HepG2 (cell line): ENCODE measurements around the gene C17orf58. TPM values are rescaled to one million over a fixed set of nuclear protein-coding genes. Genes with fewer than 3 reads are reported as not detected.
A peak's percentile ranks its signal among the peaks of the same experiment; 100 is the strongest.

Experiments
- ATM ChIP-seq: fragments of 450-650 bp; IDR thresholded peaks from 2 replicates; pipeline ENCODE4 v1.7.1; 2017; ENCODE audit warnings: mild to moderate bottlenecking, borderline replicate concordance
- CSRNP1 ChIP-seq: sonication (generic); formaldehyde crosslinking; IDR thresholded peaks from 2 replicates; pipeline ENCODE4 v1.8.1; 2023; ENCODE audit warnings: mild to moderate bottlenecking, missing genetic modification reagents
- MIER2 ChIP-seq: IDR thresholded peaks from 2 replicates; pipeline ENCODE4 v1.6.1; 2016; ENCODE audit warnings: missing biosample characterization, missing genetic modification reagents
- MYC ChIP-seq: sonication (generic); formaldehyde crosslinking; IDR thresholded peaks from 2 replicates; pipeline ENCODE4 v1.9.0; 2021; ENCODE audit warnings: missing genetic modification reagents, borderline replicate concordance
- NAIF1 ChIP-seq: sonication (generic); formaldehyde crosslinking; IDR thresholded peaks from 2 replicates; pipeline ENCODE4 v1.5.0; 2020; ENCODE audit warnings: mild to moderate bottlenecking, missing genetic modification reagents, borderline replicate concordance
- RAD51 ChIP-seq: fragments of 450-650 bp; IDR thresholded peaks from 2 replicates; pipeline ENCODE4 v1.6.1; 2016; ENCODE audit warnings: borderline replicate concordance
- TOE1 ChIP-seq: sonication (generic); formaldehyde crosslinking; IDR thresholded peaks from 2 replicates; pipeline ENCODE4 v1.4.0; 2020; ENCODE audit warnings: mild to moderate bottlenecking, missing genetic modification reagents
- U2AF1 ChIP-seq: fragments of 200-400 bp; formaldehyde crosslinking; optimal IDR thresholded peaks from 2 replicates; pipeline ENCODE3; 2017; ENCODE audit warnings: mild to moderate bottlenecking, low read depth, low read length
- ZBTB4 ChIP-seq: sonication (generic); formaldehyde crosslinking; IDR thresholded peaks from 2 replicates; pipeline ENCODE4 v1.4.0; 2020; ENCODE audit warnings: missing genetic modification reagents, mild to moderate bottlenecking, borderline replicate concordance
- ZC3H13 ChIP-seq: sonication (generic); formaldehyde crosslinking; IDR thresholded peaks from 2 replicates; pipeline ENCODE4 v1.8.1; 2023; ENCODE audit warnings: mild to moderate bottlenecking, missing genetic modification reagents, moderate library complexity
- ZFAT ChIP-seq: sonication (generic); formaldehyde crosslinking; conservative IDR thresholded peaks from 2 replicates; pipeline ENCODE4 v1.8.1; 2023; ENCODE audit warnings: missing genetic modification reagents, inconsistent platforms
- ZNF275 ChIP-seq: sonication (generic); formaldehyde crosslinking; IDR thresholded peaks from 2 replicates; pipeline ENCODE4 v1.8.0; 2022; ENCODE audit warnings: missing genetic modification reagents, mild to moderate bottlenecking, inconsistent platforms, borderline replicate concordance
- ZNF543 ChIP-seq: sonication (generic); formaldehyde crosslinking; IDR thresholded peaks from 2 replicates; pipeline ENCODE4 v1.4.0; 2020; ENCODE audit warnings: mild to moderate bottlenecking, missing genetic modification reagents
- ZNF691 ChIP-seq: sonication (generic); formaldehyde crosslinking; IDR thresholded peaks from 2 replicates; pipeline ENCODE4 v1.4.0; 2020; ENCODE audit warnings: missing genetic modification reagents, low read depth, mild to moderate bottlenecking, borderline replicate concordance
- ZNF788 ChIP-seq: sonication (generic); formaldehyde crosslinking; IDR thresholded peaks from 2 replicates; pipeline ENCODE4 v1.5.0; 2020; ENCODE audit warnings: mild to moderate bottlenecking, missing genetic modification reagents, borderline replicate concordance
- polyA plus RNA-seq, 8 experiments: library from polyadenylated mRNA; depleted of rRNA in 3 of 8; stranded (reverse) in 7 of 8; unstranded in 1 of 8; fragments of >200 nt; fragmentation: Illumina TruSeq in 4 of 8; extraction: Trizol in 4 of 8; gene quantifications; 2 replicates each; pipeline versions ENCODE4 v1.2.1 to v1.2.3, GENCODE V29; 2011 to 2016; ENCODE audit warnings: low read depth in 4 of 8, missing spikeins in 1 of 8, mixed read lengths in 1 of 8; ENCODE audit not compliant: insufficient read depth in 1 of 8
- total RNA-seq, 5 experiments: library from RNA; depleted of rRNA; stranded (reverse); fragments of >200 nt; fragmentation: Illumina TruSeq; extraction: Trizol; gene quantifications; 2 replicates each; pipeline ENCODE4 v1.2.3, GENCODE V29; 2016; ENCODE audit warnings: low read depth in 1 of 5
- TF ChIP-seq, protein P1 (sequence below): sonication (generic); formaldehyde crosslinking; IDR thresholded peaks from 2 replicates; pipeline ENCODE4 v1.5.0; 2020; ENCODE audit warnings: missing genetic modification reagents
- TF ChIP-seq, protein P2 (sequence below): sonication (generic); formaldehyde crosslinking; IDR thresholded peaks from 2 replicates; pipeline ENCODE4 v1.5.0; 2020; ENCODE audit warnings: mild to moderate bottlenecking, low read depth, missing genetic modification reagents, borderline replicate concordance
- TF ChIP-seq, protein P3 (sequence below): sonication (generic); formaldehyde crosslinking; IDR thresholded peaks from 2 replicates; pipeline ENCODE4 v1.5.0; 2020; ENCODE audit warnings: missing genetic modification reagents

The C17orf58 gene
- total and polyA plus RNA-seq, 2 of the 13 experiments (the other 11 are each of a cell fraction or from before 2014, with no cell fraction given) = 15.6 to 15.8 TPM

- TF ChIP-seq ATM (no peak), CSRNP1 (CRISPR knock-in tag) (no peak), MYC (CRISPR knock-in tag) (0 out of 2 replicates have a peak, but pooled peaks have one; percentile 12), ZNF788 (no peak), TOE1 (CRISPR knock-in tag) (no peak), ZC3H13 (CRISPR knock-in tag) (0 out of 2 replicates have a peak, but pooled peaks have one; percentile 58), ZNF691 (CRISPR knock-in tag) (peak; percentile 21; the same call in 1 of the 2 replicates), ZNF543 (CRISPR knock-in tag) (no peak), ZBTB4 (CRISPR knock-in tag) (no peak), U2AF1 (no peak), ZNF275 (no peak), RAD51 (no peak), NAIF1 (no peak), MIER2 (CRISPR knock-in tag) (no peak), ZFAT (CRISPR knock-in tag) (no peak)
- TF ChIP-seq, protein P1, sequence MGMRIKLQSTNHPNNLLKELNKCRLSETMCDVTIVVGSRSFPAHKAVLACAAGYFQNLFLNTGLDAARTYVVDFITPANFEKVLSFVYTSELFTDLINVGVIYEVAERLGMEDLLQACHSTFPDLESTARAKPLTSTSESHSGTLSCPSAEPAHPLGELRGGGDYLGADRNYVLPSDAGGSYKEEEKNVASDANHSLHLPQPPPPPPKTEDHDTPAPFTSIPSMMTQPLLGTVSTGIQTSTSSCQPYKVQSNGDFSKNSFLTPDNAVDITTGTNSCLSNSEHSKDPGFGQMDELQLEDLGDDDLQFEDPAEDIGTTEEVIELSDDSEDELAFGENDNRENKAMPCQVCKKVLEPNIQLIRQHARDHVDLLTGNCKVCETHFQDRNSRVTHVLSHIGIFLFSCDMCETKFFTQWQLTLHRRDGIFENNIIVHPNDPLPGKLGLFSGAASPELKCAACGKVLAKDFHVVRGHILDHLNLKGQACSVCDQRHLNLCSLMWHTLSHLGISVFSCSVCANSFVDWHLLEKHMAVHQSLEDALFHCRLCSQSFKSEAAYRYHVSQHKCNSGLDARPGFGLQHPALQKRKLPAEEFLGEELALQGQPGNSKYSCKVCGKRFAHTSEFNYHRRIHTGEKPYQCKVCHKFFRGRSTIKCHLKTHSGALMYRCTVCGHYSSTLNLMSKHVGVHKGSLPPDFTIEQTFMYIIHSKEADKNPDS (CRISPR knock-in tag) = no peak
- TF ChIP-seq, protein P2, sequence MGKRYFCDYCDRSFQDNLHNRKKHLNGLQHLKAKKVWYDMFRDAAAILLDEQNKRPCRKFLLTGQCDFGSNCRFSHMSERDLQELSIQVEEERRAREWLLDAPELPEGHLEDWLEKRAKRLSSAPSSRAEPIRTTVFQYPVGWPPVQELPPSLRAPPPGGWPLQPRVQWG = no peak
- TF ChIP-seq, protein P3, sequence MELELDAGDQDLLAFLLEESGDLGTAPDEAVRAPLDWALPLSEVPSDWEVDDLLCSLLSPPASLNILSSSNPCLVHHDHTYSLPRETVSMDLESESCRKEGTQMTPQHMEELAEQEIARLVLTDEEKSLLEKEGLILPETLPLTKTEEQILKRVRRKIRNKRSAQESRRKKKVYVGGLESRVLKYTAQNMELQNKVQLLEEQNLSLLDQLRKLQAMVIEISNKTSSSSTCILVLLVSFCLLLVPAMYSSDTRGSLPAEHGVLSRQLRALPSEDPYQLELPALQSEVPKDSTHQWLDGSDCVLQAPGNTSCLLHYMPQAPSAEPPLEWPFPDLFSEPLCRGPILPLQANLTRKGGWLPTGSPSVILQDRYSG = no peak
Observed at GRCh38 chr17:67995570-67996263, 552 bp downstream of the C17orf58 start (continued).
